Esophagus muscularis mucosa (tissue), 4 donors: ENCODE results near the gene MSH3. TPM values are rescaled to one million over a fixed set of nuclear protein-coding genes. Genes with fewer than 3 reads are reported as not detected.
A peak's percentile ranks its signal among the peaks of the same experiment; 100 is the strongest.

ENCODE experiments used
- DNase-seq: peaks from one replicate; pipeline ENCODE4 v3.0.0-alpha.2; 2017; ENCODE audit errors: extremely low spot score
- H3K27ac ChIP-seq, 4 donors: fragments of 200-600 bp; sonication (generic); replicated peaks in 1 of 4; 1 replicate in 3 of 4; 2 replicates in 1 of 4; pipeline ENCODE4 v1.5.1; 2016 to 2019; ENCODE audit warnings: mild to moderate bottlenecking in 1 of 4
- H3K27me3 ChIP-seq, 4 donors: fragments of 200-600 bp; sonication (generic); one replicate each; pipeline versions ENCODE4 v1.5.1 to v1.6.0; 2016 to 2019
- H3K36me3 ChIP-seq, 4 donors: fragments of 200-600 bp; sonication (generic); one replicate each; pipeline ENCODE4 v1.5.1; 2016 to 2019
- H3K4me1 ChIP-seq, 4 donors: fragments of 200-600 bp; sonication (generic); one replicate each; pipeline ENCODE4 v1.5.1; 2016 to 2019
- H3K4me3 ChIP-seq, 4 donors: fragments of 200-600 bp; sonication (generic); 1 replicate in 2 of 4; 2 replicates in 2 of 4; pipeline ENCODE4 v1.5.1; 2016 to 2019; ENCODE audit warnings: mild to moderate bottlenecking in 4 of 4, moderate library complexity in 1 of 4
- H3K9me3 ChIP-seq, 4 donors: fragments of 200-600 bp; sonication (generic); 1 replicate in 3 of 4; 2 replicates in 1 of 4; pipeline ENCODE4 v1.5.1; 2016 to 2019
- CTCF ChIP-seq, 3 experiments: fragments of 200-600 bp in 2 of 3; fragments of 450-650 bp in 1 of 3; sonication (generic) in 2 of 3; IDR thresholded peaks; one replicate each; pipeline ENCODE4 v1.5.1; 2017 to 2019; ENCODE audit warnings: antibody characterized with exemption in 3 of 3, mild to moderate bottlenecking in 2 of 3, moderate library complexity in 1 of 3
- EP300 ChIP-seq: sonication (generic); formaldehyde crosslinking; IDR thresholded peaks from one replicate; pipeline ENCODE4 v1.6.1; 2017; ENCODE audit warnings: antibody characterized with exemption
- POLR2A ChIP-seq: fragments of 450-650 bp; IDR thresholded peaks from one replicate; pipeline ENCODE4 v1.6.1; 2017; ENCODE audit warnings: antibody characterized with exemption, moderate library complexity, mild to moderate bottlenecking, low read depth
- POLR2AphosphoS5 ChIP-seq, 2 donors: sonication (generic); formaldehyde crosslinking; IDR thresholded peaks; one replicate each; pipeline ENCODE4 v1.6.1; 2017; ENCODE audit warnings: antibody characterized with exemption in 2 of 2
- WGBS: methylation state at CpG from one replicate; pipeline ENCODE4 v1.1.5; 2018; 5-methylcytosine and 5-hydroxymethylcytosine counted together
- intact Hi-C: fragments of 100-400 bp; cut with DNase I; formaldehyde crosslinking; loops from one replicate; pipeline ENCODE4 v1.15.1; 2023
- total RNA-seq, 4 donors: library from RNA; depleted of rRNA; stranded (reverse); fragments of >200 nt; gene quantifications; one replicate each; pipeline versions ENCODE4 v1.1.0 to v1.2.1, GENCODE V29; 2016

Gene MSH3
- total RNA-seq: 10 to 100 TPM in 1 of 4 donors, 1 to 10 TPM in 3; 7.6 to 11.6 (median 9.3) TPM

DNA sequence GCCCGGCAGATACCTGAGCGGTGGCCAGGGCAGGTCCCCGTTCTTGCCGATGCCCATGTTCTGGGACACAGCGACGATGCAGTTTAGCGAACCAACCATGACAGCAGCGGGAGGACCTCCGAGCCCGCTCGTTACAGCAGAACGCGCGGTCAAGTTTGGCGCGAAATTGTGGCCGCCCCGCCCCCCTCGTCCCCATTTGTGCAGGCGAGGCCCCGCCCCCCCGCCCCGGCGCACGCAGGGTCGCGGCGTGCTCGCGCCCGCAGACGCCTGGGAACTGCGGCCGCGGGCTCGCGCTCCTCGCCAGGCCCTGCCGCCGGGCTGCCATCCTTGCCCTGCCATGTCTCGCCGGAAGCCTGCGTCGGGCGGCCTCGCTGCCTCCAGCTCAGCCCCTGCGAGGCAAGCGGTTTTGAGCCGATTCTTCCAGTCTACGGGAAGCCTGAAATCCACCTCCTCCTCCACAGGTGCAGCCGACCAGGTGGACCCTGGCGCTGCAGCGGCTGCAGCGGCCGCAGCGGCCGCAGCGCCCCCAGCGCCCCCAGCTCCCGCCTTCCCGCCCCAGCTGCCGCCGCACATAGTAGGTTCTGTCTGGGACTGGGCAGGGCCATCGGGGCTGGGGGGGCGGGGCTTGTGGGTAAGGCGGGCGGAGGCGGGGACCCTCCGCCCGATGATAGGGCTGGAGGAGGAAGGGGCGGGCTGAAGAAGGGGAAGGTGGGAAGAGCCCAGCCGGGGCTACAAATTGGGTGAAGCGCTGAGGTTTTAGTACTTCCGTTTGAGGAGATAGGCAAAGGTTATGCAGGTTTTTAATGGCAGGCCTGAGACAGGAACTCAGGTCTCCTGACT, at the start of gene MSH3, which contains the start of gene DHFR:
Gene MSH3 (plus strand): TSS at position 262 of the 840 bp plus-strand sequence. CDS start 76 bp downstream, at position 338.
Gene DHFR (minus strand): TSS at position 593 of the 840 bp plus-strand sequence. CDS start 494 bp downstream, at position 99.
- 3% methylated on average over 13 of the region's 74 CpGs for WGBS
- peak within 1 kb of the TSS; percentile 87 to 97 (median 94) for H3K27ac ChIP-seq
- no peak for TF ChIP-seq EP300
- peak in 2 of 3 experiments; percentile 9 to 20 for TF ChIP-seq CTCF (IDR thresholded peaks at IDR 0.05)
- peak; percentile 39 to 67 for TF ChIP-seq POLR2AphosphoS5 (IDR thresholded peaks at IDR 0.05)
- no peak for TF ChIP-seq POLR2A
- no peaks in the 10 kb centered on the region for H3K27me3 ChIP-seq
- H3K9me3 ChIP-seq: no peaks in the 10 kb centered on the region
- peaks cover 12 to 21% (median 19%) of the 10 kb centered on the region in 4 donors for H3K4me1 ChIP-seq
- peaks cover 5 to 33% (median 27%) of the 10 kb centered on the region in 4 donors for H3K36me3 ChIP-seq
- intact Hi-C loops: loop anchor here (5.0 kb wide), 2 partner anchors 167 to 247 kb away; partner anchors contain the start of genes FAM151B and ZFYVE16
- peak within 1 kb of the TSS; percentile 76 to 99 (median 93) for H3K4me3 ChIP-seq
- DNase-seq: peak; percentile 96

DNA sequence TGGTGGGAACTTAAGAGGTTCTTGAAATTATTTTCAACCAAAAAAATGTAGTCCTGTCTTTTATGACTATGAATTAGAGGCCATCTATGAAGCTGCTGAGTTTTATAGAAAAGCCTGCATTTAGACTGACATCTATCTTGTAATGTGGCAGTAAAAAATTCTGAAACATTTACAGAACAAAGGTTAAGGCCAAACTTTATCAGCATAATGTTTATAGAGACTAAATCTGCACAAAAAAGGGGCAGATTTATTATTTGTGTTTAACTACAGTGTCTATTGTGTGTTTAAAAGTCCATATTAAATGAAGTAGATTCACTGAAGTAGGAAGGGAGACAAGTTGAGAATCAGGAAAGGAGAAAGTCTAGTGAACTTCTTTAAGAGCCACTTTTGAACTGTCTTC, 47.1 kb upstream of the MSH3 start:
- no peaks in the 10 kb centered on the region for H3K27me3 ChIP-seq
- peaks cover 0 to 4% (median 0%) of the 10 kb centered on the region in 4 donors for H3K9me3 ChIP-seq
- no peak overlapping the region for H3K4me3 ChIP-seq
- H3K4me1 ChIP-seq: no peaks in the 10 kb centered on the region
- DNase-seq: no peak
- intact Hi-C loops: no loop called here
- H3K36me3 ChIP-seq: no peaks in the 10 kb centered on the region
- no peak overlapping the region for H3K27ac ChIP-seq
- TF ChIP-seq POLR2A (no peak), EP300 (no peak), CTCF (IDR thresholded peaks at IDR 0.05) (no peak), POLR2AphosphoS5 (IDR thresholded peaks at IDR 0.05) (no peak)

GRCh38 chr5:80607832-80608231, 46.6 kb upstream of the MSH3 start:
- Histone ChIP-seq H3K4me3 (no peak overlapping the region), H3K27me3 (no peaks in the 10 kb centered on the region), H3K4me1 (no peaks in the 10 kb centered on the region), H3K9me3 (peaks cover 0 to 4% (median 0%) of the 10 kb centered on the region in 4 donors), H3K36me3 (no peaks in the 10 kb centered on the region), H3K27ac (no peak overlapping the region)
- intact Hi-C loops: no loop called here
- DNase-seq: no peak
- TF ChIP-seq POLR2A: no peak
- no peak for TF ChIP-seq EP300
- no peak for TF ChIP-seq CTCF (IDR thresholded peaks at IDR 0.05)
- no peak for TF ChIP-seq POLR2AphosphoS5 (IDR thresholded peaks at IDR 0.05)

- H3K9me3 ChIP-seq: peaks cover 0 to 4% (median 0%) of the 10 kb centered on the region in 4 donors
- no peak overlapping the region for H3K27ac ChIP-seq
- no peaks in the 10 kb centered on the region for H3K36me3 ChIP-seq
- no peak for DNase-seq
- intact Hi-C loops: no loop called here
- no peaks in the 10 kb centered on the region for H3K4me1 ChIP-seq
- H3K4me3 ChIP-seq: no peak overlapping the region
- H3K27me3 ChIP-seq: no peaks in the 10 kb centered on the region
- TF ChIP-seq POLR2AphosphoS5 (IDR thresholded peaks at IDR 0.05) (no peak), POLR2A (no peak), EP300 (no peak), CTCF (IDR thresholded peaks at IDR 0.05) (no peak)
- WGBS: 100% methylated on average over 1 of the region's 1 CpG
Observed at GRCh38 chr5:80608731-80609130, 45.7 kb upstream of the MSH3 start.
